ENCODE data around the gene FALEC. TPM values are rescaled to one million over a fixed set of nuclear protein-coding genes. Genes with fewer than 3 reads are reported as not detected.
A peak's percentile ranks its signal among the peaks of the same experiment; 100 is the strongest.

FALEC gene
- total RNA-seq, 1 donor from 2014 or later, result 0.44 TPM

- DNase-seq, result no peak
- H3K36me3 ChIP-seq, result peaks cover 14% of the 10 kb centered on the region
- H3K4me1 ChIP-seq, result peaks cover 25% of the 10 kb centered on the region
- no peaks in the 10 kb centered on the region for H3K27me3 ChIP-seq (ENCODE audit: low read depth)
- H3K4me3 ChIP-seq, result peak overlapping the region; percentile 74
- intact Hi-C loops (cut with micrococcal nuclease), result no loop called here
- no peaks in the 10 kb centered on the region for H3K9me3 ChIP-seq (replicated peaks)
- TF ChIP-seq CTCF (IDR thresholded peaks at IDR 0.05; ENCODE audit: borderline replicate concordance), result no peak
- H3K27ac ChIP-seq (replicated peaks), result peak overlapping the region; percentile 94
Observed at GRCh38 chr1:150514913-150515327, 632 bp upstream of the FALEC start.

GRCh38 chr1:150516050-150516591, 569 bp downstream of the FALEC start:
- DNase-seq, result no peak
- peak overlapping the region; percentile 74 for H3K4me3 ChIP-seq
- peak; percentile 28 for TF ChIP-seq CTCF (IDR thresholded peaks at IDR 0.05; ENCODE audit: borderline replicate concordance)
- intact Hi-C loops (cut with micrococcal nuclease), result no loop called here
- H3K27ac ChIP-seq (replicated peaks), result peak overlapping the region; percentile 94
- no peaks in the 10 kb centered on the region for H3K9me3 ChIP-seq (replicated peaks)
- peaks cover 10% of the 10 kb centered on the region for H3K36me3 ChIP-seq
- no peaks in the 10 kb centered on the region for H3K27me3 ChIP-seq (ENCODE audit: low read depth)
- peaks cover 25% of the 10 kb centered on the region for H3K4me1 ChIP-seq

- Histone ChIP-seq H3K36me3 (peaks cover 5% of the 10 kb centered on the region), H3K27ac (replicated peaks) (peak overlapping the region; percentile 94), H3K4me3 (peak overlapping the region; percentile 74), H3K27me3 (ENCODE audit: low read depth) (no peaks in the 10 kb centered on the region), H3K9me3 (replicated peaks) (no peaks in the 10 kb centered on the region), H3K4me1 (peaks cover 27% of the 10 kb centered on the region)
- no peak for DNase-seq
- intact Hi-C loops (cut with micrococcal nuclease), result no loop called here
- no peak for TF ChIP-seq CTCF (IDR thresholded peaks at IDR 0.05; ENCODE audit: borderline replicate concordance)
Observed at GRCh38 chr1:150516616-150517015, 1.1 kb downstream of the FALEC start.

- no peaks in the 10 kb centered on the region for H3K36me3 ChIP-seq
- intact Hi-C loops (cut with micrococcal nuclease), result loop anchor here (10.0 kb wide), 1 partner anchor 47 kb away; no protein-coding TSS in a partner anchor
- no peaks in the 10 kb centered on the region for H3K9me3 ChIP-seq (replicated peaks)
- no peak overlapping the region for H3K4me3 ChIP-seq
- H3K27ac ChIP-seq (replicated peaks), result no peak overlapping the region
- H3K27me3 ChIP-seq (ENCODE audit: low read depth), result no peaks in the 10 kb centered on the region
- DNase-seq, result no peak
- TF ChIP-seq CTCF (IDR thresholded peaks at IDR 0.05; ENCODE audit: borderline replicate concordance), result no peak
- peaks cover 13% of the 10 kb centered on the region for H3K4me1 ChIP-seq
Observed at GRCh38 chr1:150521196-150521968, 5.8 kb downstream of the FALEC start.

GRCh38 chr1:150525348-150525747, 9.8 kb downstream of the FALEC start:
- no peak overlapping the region for H3K27ac ChIP-seq (replicated peaks)

More at GRCh38 chr1:150525348-150525747, 9.8 kb downstream of the FALEC start:
- no peak overlapping the region for H3K4me3 ChIP-seq
- H3K27me3 ChIP-seq (ENCODE audit: low read depth), result no peaks in the 10 kb centered on the region
- no peak for DNase-seq
- intact Hi-C loops (cut with micrococcal nuclease), result loop anchor here (10.0 kb wide), 1 partner anchor 51 kb away; no protein-coding TSS in a partner anchor
- H3K4me1 ChIP-seq, result peaks cover 15% of the 10 kb centered on the region
- TF ChIP-seq CTCF (IDR thresholded peaks at IDR 0.05; ENCODE audit: borderline replicate concordance), result no peak
- H3K9me3 ChIP-seq (replicated peaks), result no peaks in the 10 kb centered on the region
- no peaks in the 10 kb centered on the region for H3K36me3 ChIP-seq
